ENCODE measurements around the gene CD248.
"Not testable (repeated sequence)": the region's sequence is repeated elsewhere in the genome, so short reads cannot be mapped to it uniquely, and the experiment has no call there.

The CD248 gene

DNA sequence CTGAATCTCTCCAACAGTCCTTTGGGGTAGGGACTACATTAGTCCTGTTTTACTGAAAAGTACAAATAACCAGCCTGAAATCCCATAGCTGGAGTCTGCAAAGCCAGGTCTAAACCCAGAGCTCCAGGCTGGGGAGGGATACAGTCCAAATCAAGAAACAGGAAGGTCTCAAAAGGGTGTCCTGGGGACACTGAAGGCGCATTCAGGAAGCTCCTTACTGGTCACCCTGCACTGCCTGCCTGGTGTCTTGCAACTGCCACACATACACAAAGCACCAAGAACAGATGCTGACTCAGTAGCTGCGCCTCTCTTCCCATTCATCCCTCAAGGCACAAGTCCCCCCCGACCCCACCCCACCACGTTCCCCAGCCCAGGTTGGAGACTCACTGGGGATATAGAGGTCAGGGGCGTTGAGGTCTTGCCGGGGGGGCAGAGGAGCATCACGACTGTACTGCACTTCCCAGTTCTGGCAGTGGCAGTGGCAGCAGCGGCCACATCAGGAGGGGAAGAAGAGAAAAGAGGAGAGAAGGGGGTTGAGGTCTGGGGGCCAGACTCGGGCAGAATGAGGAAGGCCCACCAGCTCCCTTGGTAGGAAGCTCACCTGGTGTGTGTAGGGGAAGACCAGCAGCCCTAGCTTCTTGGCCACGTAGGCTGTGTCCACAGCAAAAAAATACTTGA, 29.5 kb downstream of the CD248 start:
- no peak for DNase-seq

DNA sequence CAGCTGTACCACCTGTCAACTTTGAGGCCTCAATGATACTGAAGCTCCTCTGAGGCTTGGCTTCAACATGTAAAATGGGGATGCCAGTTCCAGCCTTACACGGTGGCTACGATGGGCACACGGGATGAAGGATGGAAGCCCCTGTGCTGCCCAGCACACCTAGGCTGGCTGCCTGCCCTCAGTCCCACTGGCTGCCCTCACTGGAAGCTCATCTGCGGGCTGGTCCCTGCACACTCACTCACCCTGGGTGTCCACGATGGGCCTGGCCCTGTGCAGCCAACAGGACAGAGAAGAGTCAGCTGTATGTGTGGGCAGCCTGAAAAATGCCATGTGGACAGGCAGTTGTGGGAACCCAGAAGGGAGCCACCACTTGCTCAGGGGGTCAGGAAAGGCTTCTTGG, 30.1 kb downstream of the CD248 start:
- no peak for DNase-seq

DNA sequence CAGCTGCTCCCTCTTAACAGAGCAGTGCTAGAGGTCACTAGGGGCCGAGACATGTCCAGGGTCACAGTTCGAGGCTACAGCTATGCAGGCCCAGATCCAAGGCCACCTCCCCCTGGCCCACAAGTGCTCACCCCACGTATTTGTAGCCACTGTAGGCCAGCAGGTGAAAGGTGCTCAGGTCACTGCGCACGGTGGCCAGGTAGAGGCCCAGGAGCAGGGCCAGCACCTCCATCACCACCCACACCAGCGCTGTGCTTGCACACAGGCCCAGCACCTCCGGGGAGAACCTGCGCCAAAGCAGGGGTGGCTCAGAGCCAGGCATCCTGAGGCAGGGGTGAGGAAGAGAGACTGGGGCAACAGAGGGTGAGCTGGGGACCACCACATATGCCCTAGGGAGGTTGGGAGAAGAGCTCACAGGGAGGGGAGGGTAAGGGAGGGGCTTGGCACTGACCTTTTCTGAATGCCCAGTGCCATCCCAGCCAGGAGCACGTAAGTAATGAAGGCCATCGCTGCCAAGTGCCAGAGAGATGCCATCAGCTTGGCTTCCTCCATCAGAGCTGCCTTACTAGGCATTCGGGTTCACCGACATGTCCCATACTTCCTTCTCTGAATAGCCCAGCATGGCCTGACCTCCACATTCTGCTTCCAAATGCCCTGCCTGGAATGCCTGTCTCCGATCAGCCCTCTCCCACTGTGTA, 31.4 kb downstream of the CD248 start:
- DNase-seq = no peak

DNA sequence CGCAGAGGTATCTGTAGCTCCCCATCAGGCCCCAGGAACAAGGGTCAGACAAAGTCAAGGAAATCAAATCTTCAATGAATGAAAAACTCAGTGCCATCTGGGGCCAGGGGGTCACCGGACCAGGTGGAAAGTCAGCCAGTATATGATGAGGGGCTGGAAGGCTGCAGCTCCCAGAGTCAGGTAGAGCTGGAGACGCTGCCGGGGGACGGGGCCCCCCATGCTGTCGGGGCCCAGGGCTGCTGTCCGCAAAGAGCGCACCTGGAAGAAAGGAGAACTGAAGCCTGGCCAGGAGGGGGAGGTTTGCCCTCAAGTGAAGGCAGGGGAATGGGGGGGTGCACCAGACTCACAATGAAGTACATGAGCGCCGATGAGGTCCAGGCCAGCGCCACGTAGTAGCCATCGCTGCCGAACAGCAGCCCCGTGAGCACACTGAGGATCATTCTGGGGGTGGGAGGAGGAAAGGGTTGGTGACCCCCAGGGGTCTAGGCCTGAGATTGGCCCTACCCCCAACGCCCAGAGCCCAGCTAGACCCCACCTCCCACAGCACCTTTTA, 32.2 kb downstream of the CD248 start:
- DNase-seq = no peak

DNA sequence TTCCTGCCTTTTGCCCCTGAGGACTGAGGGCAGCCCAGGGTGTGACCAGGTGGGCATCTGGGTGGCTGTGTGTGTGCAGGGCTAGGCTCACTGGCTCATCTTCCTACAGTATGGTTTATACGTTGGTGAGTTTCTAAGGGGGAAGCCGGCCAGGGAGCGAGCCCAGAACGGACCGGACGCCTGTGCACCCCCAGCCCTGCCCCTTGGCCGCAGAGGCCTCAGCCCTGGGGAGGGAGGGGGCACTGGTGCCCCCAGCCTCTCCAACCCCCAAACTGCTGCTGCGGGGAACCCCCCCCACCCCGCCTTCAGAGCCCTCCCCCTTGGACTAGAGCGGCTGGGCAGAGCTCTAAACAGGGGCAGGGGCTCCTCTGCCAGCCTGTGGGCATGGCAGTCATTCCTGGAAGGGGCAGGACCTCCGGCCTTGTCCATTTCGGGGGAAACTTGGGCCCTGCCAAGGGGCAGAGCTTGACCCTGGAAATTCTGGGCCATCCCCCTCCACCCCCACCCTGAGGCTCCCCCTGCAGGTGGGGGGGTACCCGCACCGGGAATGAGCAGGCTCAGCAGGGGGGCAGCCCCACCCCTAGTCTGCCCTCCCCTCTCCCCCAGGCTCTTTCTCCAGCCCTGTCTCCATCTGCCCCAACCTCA, 33.3 kb downstream of the CD248 start:
- no peak for DNase-seq

DNA sequence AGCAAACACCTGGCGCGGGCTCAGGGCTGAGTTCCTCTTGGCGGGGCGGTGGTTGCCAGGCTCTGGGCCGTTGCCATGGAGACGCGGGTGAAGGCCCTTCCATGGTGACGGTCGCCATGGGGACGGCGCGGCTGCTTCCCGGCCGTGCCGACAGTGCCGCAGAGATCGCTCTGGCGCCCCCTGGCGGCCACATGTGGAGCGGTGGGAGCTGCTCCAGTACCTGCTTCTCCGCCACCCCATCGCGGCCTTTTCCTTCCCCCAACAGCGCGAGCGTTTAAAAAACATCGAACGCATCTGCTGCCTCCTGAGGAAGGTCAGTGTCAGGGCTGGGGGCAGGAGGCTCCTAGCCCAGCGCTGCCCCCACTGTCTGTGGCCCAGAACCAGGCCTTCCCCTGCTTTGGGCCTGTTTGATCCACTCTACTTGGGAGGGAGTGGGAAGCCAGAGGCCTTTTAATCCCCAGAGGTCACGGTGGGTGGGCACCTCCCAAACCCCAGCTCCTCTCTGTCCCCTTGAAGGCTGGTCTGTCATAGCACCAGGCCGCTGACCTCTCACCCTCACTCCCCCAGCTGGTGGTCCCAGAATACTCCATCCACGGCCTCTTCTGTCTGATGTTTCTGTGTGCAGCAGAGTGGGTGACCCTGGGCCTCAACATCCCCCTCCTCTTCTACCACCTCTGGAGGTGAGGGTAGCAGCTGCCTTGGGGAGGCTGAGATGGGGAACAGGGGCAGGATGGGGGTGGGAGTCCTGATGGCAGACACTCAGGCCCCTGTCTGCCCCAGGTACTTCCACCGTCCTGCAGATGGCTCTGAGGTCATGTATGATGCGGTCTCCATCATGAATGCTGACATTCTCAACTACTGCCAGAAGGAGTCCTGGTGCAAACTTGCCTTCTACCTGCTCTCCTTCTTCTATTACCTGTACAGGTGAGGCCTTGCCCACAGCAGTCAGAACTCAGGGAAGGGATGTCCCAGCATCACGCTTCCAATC, 34.1 kb downstream of the CD248 start:
- peak; percentile 98 for DNase-seq

DNA sequence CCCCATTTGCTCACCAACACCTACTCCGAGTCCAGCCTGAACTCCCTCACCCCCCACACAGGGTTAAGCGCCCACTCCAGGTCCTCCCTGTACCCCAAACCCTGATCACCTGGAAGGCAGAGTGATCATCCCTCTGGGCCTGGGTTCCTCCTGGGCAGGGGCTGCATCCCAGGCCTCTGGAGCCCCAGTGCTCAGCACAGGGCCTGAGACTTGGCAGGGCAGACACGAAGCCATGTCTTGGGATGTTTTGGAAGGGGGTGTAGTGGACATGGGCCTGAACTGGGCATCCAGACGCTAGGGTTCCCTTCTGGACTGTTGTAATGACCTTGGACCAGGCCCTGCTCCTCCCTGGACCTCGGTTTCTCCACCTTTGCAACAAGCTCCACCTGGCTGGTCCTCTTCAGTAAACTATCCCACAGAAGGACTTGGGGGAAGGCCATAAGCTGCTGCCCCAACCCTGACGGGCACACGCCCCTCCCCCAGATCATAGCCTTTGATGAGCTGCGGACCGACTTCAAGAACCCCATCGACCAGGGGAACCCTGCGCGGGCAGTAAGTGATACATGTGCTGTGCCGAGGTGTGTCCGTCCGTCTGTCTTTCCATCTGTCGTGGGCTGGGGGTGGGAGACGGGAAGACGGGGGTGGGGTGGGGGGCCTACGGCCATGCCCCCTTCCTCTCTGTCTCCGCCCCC, 34.9 kb downstream of the CD248 start:
- DNase-seq = no peak

DNA sequence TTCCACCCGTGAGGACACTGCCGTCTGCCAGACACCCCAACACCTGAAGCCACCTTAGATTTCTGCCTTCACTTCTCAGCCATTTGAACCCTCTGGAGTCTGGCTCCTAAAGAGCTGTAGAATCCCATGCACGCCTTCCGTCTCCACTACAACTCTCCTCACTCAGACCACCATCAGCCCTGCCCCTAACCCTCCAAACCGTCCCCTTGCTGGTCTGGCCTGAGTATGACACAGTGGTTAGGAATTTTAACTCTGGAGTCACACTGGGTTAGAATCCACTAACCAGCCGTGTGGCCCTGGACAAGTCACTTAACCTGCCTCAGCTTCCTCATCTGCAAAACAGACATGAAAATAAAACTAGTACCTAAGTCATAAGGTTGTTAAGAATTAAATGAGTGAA, 35.8 kb downstream of the CD248 start:
- no peak for DNase-seq

DNA sequence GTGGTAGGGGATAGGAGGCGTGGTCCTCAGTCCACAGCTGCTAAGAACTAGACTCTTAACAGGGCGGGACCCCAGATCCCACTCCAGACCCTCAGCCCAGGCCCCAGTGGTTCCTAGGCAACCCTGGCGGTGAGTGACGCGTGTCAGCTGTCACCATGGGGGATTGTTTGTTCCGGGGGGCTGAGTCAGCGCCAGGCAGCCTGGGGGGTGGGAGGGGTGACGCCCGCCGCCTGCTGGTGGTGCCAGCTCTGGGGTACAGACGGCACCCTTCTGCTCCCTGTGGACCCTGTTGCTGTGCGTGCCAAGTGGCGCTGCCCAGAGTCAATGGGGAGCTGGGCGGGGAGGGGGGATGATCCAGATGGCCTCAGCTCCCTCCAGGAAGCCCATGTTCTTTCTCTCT, 36.4 kb downstream of the CD248 start:
- no peak for DNase-seq

DNA sequence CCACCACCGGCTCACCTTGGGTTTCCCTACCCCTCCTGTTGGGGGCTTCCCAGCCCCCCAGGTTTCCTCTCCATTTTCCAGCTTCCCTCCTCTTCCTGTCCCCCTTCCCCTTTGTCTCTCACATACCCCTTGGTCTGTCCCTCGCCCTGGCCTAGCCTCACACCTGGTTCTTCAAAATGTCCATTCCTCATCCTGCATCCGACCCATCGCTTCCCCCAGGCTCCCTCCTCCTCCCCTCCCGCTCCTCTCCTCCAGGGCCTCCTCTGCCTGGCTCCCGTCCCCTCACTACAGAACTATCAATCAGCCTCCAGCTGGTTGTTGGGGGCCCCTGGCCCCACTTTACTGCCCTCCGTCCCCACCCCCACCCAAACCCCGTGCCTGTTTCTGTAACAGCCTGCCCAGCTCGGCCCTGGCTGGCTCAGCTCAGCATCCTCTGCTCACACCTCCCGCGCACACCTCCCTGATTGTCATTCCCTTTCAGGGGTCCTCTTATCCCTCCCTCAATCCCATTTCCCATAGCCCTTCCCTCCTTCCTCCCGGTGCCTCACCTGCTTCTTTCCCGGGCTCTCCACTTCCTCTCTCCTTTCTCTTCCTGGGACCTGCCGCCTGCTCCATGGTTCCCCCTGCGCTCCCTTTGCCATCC, 37.6 kb downstream of the CD248 start:
- no peak for DNase-seq

DNA sequence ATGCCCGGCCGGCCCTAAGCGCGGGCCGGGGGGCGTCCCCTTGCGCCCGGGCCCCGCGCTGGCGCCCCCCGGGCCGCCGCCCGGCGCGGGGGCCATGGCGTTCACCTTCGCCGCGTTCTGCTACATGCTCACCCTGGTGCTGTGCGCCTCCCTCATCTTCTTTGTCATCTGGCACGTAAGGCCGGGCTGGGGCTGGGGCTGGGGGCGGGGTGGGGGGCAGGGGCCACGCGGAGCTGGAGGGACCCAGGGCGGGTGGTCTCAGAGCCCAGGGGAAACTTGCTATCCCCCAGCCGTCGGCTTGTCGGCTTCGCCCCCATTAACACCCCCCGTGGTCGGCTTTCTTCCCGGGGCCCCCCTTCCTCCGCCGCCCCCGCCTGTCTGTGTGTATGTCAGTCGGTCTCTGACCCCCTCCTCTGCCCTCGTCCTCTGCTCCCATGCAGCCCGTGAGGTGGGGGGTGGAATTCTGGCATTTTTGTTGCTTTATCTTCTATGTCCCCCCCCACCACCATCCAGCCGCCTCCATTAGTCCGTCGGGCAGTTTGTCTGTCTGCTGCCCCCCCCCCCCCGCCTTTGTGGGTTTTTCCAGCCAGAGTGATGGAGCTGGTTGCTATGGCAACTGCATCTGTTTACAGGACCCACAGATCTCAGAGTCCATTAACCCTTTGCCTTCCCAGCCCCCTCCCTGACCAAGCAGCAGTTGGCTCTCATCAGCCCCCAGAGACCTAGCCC, 38.3 kb downstream of the CD248 start:
- peak; percentile 73 for DNase-seq

DNA sequence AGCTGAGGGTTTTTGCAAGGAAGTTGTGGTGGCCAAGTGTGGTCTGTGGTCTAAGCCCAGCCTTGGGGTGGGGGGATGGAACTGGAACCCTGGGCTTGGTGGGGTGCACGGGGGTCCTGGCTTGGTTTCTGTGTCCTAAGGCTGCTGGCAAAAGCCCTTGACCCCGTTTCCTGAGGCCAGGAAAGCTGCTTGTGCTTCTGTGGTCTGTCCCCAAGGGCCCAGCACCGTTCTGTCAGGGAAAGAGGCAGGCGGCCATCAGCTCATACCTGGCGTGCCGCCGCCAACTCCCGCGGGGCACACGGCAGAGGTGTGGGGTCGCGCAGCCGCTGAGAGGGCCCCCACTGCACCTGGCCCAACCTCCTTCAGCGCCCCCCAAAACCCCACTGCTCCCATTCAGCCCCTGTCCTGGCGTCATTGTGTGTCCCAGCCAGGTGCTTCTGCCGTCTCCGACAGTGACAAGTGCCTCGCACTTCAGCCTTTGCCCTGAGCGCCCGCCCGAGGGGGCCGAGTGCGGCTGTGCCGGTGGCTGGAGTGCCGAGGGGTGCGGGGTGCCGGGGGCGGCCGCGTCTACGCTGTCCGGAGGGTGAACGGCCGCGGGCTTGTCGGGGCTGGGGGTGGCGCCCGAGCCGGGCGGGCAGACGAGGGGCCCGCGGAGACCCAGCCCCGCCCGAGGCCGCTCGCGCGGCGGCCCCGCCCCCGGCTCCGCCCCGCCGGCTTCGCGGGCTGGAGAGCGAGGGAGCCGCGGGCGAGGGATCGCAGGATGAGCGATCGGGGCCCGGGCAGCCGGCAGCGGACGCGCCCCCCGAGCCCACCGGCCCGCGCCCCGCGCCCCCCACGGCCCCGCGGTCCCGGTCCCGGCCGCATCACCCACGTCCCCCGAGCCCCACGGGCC, 39.1 kb downstream of the CD248 start, which contains the start of gene CNIH2:
Gene CNIH2 (plus strand): TSS at position 705 of the 892 bp plus-strand sequence. CDS start 282 bp downstream, outside the sequence.
- no peak for DNase-seq

DNA sequence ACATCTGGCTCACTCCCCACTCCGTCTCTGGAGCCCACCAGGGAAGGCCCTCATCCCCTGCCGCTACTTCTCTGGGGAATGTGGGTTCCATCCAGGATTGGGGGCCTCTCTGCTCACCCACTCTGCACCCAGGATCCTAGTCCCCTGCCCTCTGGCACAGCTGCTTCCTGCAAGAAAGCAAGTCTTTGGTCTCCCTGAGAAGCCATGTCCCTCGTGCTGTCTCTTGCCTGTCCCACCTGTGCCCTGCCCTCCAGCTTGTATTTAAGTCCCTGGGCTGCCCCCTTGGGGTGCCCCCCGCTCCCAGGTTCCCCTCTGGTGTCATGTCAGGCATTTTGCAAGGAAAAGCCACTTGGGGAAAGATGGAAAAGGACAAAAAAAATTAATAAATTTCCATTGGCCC, 39.8 kb downstream of the CD248 start:
- DNase-seq = not testable (repeated sequence)

DNA sequence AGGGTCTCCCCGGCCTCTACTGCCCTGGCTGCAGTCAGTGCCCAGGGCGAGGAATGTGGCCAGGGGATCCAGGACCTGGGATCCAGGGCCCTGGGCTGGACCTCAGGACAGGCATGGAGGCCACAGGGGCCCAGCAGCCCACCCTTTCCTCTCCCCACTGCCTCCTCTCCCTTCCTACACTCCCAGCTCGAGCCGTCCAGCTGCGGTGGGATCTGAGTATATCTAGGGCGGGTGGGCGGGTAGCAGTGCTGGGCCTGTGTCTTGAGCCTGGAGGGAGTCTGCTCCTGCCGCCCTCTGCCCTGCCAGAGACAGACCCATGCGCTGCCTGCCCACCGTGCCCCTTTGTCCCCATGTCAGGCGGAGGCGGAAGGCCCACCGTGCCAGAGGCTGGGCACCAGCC, 40.2 kb downstream of the CD248 start:
- not testable (repeated sequence) for DNase-seq

DNA sequence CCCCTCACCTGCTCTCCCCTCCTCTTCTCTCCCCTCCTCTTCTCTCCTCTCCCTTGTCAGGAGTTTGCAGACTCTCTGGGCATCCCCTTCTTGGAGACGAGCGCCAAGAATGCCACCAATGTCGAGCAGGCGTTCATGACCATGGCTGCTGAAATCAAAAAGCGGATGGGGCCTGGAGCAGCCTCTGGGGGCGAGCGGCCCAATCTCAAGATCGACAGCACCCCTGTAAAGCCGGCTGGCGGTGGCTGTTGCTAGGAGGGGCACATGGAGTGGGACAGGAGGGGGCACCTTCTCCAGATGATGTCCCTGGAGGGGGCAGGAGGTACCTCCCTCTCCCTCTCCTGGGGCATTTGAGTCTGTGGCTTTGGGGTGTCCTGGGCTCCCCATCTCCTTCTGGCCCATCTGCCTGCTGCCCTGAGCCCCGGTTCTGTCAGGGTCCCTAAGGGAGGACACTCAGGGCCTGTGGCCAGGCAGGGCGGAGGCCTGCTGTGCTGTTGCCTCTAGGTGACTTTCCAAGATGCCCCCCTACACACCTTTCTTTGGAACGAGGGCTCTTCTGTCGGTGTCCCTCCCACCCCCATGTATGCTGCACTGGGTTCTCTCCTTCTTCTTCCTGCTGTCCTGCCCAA, 40.7 kb downstream of the CD248 start:
- no peak for DNase-seq

DNA sequence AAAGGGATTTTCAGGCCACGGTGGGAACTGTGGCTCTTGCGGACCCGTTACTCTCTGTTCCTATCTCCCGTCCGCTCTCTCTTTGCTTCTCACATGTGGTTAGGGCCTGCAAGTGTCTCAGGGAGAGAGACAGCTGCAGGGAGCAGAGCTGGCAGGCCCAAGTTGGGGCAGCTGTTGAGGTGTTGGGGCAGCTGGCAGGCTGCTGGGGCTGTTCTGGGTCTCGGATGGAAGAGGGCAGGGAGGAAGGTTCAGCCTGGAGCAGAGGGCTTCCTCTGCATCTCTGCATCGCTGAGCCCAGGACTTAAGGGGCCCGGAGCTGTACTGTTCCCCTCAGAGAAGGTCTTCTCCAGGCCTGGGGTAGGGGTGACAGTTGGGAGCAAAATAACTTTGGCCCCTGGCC, 41.4 kb downstream of the CD248 start:
- no peak for DNase-seq

DNA sequence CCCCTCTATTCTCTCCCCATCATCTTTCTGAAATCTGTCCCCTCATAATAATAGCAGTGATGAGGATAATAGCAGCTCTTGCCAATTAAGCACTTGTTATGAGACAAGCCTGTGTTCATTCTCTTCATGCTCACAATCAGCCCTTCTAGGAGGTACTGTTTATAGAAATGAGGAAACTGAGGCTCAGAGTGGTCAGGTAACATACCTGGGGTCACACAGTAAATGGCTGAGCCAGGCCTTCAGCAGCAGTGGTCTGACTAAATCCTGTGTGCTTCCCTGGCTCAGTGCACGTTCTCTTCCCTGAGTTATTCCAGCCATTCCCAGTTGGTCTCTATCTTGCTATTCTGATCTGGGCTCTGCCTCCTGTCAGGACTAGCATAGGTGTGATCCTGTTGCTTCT, 42.6 kb downstream of the CD248 start:
- no peak for DNase-seq

DNA sequence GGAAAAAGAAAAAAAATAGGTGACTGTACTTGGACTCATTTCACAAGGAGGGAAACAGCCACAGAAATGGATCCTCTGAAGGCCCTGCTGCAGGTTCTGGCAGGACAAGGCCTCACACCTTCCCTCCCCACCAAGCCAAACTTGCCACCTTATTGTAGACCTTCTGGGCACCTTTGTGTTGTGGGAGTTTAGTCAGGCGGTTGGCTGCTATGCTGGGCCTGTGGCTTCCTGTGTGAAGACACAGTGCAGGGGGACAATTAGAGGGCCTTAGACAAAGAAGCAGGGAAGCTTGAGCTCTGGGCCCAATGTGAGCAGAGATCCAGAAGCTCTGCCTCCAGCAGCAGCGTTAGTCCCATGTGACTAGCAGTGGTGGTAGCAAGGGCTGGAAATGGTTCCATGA, 44.2 kb downstream of the CD248 start:
- peak; percentile 51 for DNase-seq

DNA sequence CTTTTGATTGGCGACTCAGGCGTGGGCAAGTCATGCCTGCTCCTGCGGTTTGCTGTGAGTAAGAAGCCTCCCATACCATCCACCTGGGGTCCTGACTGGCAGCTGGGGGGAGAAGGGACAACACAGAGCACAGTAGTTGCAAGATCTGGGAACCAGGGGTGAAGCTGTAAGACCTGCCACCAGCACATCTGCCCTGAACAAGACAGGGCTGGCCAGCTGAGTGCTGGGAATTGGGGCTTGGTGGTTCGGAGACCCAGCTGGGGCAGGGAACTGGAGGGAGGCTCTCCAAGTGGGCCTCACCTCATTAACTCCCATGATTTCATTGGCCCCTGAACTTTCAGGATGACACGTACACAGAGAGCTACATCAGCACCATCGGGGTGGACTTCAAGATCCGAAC, 45.0 kb downstream of the CD248 start:
- DNase-seq = no peak

Measured in CD4-positive, alpha-beta T cell treated with Interleukin-4 for 4 hours (primary cell).